GM18505 (cell line): ENCODE results near the gene RSPH1.

ENCODE experiments used
- ATAC-seq: cut with Tn5 transposase; IDR thresholded peaks from one replicate; pipeline ENCODE4 v1.9.1; 2021; ENCODE audit not compliant: unreplicated experiment
- POLR2A ChIP-seq: IDR thresholded peaks from 4 replicates; pipeline ENCODE4 v1.6.1; 2011; ENCODE audit warnings: borderline replicate concordance; ENCODE audit not compliant: insufficient read depth, insufficient read length; ENCODE audit errors: extremely low read depth

Gene RSPH1

DNA sequence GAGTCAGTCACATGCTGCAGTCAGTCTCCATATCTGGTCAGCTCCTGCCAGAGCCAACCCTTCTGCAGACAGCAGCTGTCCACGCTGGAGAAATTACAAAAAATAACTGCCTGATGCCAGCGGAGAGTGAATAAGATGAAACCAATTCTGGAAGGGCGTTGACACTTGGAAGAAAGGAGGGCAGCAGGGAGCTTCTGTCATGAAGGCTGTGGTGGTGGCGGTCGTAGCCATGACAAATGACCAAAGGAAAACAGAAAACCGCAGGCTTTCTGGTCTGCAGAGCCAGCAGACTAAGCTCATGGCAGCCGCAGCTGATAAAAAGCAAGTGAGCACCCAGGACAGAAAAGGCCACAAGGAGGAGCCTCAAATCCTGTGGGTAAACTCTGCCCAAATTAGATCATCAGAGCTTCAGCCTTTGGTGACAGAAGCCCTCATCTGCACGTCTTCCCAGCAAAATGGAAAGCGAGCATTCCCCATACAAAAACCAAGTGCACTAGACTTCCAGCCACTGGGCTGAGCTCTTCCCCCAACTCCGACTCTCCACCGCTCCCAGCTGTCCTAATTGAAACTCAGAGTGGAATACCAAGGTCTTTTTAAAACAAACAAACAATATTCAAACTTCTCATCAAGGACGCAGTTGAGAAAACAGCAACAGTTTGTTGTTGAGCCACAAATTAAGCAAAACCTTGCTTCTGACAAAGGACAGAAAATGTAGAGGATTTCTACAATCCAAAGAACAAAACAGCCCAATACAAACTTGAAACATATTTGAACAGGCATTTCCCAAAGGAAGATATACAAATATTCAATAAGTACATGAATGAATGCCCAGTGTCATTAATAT is 28.7 kb downstream of the RSPH1 start:
- ATAC-seq = no peak
- TF ChIP-seq POLR2A = no peak

DNA sequence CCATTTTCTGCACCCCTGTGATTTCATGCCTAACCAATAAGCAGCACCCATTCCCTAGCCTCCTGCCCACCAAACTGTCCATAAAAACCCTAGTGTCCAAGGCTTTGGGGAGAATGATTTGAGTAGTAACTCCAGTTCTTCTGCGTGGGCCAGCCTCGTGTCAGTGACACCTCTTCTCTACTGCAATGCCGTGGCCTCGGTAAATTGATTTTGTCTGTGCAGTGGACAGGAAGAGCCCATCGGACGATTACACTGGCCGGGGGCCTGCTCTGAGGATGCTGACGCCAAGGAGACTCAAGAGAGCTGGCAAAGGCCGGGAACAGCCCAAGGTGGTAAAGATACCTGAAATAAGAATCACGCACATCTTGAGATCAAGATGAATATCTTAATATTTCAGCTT is 29.3 kb downstream of the RSPH1 start:
- no peak for ATAC-seq
- no peak for TF ChIP-seq POLR2A

DNA sequence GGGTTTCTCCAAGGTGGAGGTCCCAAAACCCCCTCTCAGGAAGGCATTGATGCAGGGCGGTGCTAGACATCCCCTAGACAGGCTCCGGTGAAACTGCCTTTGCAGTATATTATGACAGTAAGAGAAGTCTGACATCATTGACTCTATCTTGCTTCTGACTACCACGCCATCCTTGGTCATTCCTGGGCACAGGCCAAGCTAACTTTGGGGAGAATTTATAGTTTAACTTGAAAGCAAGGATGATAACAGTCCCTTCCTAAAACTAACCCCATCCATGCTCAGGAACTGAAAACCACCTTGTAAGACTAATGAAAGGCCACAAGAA is 30.3 kb downstream of the RSPH1 start:
- no peak for TF ChIP-seq POLR2A
- ATAC-seq = no peak

DNA sequence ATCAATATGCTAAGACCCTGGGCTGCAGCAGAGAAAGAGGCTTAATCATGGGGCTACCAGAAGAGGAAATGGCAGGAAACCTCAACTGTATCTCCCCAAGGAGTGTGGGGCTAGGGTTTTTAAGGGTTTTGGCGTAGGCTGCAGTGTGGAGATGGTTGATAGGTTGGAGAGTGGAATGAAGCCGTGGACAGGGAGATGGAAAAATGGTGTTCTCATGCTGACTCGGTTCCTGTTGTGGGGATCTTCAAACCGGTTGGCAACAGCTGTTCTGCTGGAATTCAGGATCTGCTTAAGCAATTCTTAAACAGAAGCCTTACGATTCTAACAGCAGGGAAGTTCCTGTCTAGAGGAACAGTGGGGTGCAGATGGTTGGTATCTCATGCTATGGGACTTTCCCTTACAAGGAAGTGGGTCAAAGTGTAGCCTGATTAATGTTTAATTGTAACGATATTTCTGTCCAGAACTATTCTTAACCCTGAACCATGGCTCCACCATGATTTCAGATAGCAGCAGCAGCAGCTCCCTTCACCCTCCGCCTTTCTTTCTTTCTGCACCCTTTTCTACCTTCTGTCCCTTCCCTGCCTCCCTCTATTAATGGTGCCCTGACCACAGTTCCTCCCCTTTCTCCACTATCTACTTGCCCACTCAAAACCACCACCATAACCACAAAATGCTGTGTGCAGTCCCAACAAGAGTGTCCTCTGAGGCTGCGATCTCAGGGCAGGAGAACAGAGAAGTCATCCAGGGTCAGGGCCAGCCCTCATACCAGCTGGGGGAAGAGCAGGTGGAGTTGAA is 30.8 kb downstream of the RSPH1 start:
- ATAC-seq = no peak
- no peak for TF ChIP-seq POLR2A

DNA sequence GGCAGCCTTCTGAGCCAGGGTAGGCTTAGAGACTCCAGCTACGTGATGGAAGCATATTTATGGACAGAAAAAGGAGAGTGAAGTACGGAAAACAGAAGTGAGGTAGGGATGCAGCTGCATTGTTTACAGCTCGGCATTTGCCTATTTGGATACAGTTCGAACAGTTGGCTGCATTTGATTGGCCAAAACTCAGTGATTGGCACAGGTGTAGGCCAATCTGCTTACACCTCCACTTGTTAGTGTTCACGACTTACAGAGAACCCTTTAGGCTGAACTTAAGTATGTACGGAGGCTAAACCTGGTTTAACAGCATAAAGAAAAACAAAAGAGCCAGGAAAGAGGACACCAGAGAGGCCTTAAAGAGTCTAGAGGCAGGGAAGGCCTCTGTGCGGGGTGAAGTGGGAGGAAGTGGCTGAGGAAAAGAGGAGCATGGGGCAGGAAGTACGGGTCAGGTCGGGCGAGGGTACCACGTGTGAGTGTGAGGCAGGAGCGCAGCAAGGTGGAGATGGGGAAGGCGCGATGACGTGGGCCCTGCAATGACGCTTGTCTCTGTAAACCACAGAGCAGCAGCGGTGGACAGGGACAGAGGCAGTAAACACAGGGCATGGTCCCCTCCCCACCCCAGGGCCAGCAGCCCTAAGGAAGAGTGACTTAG is 32.0 kb downstream of the RSPH1 start:
- ATAC-seq = no peak

DNA sequence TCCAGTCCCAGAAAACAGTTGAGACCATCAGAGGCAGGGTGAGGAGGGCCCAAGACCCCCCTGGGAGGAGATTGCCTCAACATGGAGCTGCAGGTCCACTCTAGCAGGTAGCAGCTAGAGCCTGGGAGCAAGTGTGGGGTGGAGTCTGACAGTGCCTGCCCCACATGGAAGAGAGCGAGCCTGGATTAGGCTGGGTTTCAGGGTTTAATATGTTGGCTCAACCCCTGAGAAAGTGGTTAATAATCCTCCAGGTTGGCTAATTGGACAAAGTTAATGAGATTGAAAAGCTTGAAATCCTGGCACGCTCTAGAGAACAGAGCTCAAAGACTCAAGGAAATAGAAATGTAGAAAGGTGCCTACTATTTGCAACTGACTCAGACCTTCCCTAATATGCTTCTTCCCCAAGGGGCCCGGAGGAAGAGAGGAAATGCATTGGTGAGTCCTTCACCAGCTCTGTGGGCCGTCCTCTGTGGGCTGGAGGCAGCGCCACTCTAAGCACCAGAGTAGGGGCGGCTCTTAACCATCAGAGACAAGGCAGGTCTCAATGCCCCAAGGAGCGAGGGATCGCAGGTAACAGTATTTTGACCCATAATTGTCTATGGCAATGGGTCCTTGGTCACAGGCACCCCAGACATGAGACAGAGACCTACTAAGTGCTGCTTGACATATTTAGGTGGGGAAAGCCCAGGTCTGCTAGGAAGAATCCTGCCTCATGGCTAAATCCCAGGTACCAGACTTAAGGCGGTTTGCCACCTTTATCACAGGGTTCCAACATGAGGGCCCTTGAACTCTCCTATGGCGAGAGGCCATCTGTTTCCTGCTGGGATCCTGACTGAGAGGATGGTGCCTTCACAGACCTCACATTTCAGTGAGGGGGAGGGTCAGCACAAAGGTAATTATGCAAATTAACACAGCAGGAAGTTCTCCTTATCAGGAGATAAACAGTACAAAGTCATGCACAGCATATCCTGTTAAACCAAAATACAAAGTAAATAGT is 33.8 kb downstream of the RSPH1 start:
- ATAC-seq = no peak
- no peak for TF ChIP-seq POLR2A

More for the DNA sequence above, 32.0 kb downstream of the RSPH1 start:
- TF ChIP-seq POLR2A = no peak

DNA sequence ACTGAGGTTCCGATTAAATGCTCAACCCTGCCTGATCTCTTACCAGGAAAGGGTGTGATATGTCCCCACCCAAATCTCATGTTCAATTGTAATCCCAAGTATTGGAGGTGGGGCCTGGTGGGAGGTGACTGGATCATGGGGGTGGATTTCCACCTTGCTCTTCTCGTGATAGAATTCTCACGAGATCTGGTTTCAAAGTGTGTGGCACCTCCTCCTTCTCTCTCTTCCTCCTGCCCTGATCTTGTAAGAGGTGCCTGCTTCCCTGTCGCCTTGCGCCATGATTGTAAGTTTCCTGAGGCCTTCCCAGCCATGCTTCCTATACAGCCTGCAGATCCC is 34.9 kb downstream of the RSPH1 start:
- ATAC-seq = no peak
- no peak for TF ChIP-seq POLR2A

DNA sequence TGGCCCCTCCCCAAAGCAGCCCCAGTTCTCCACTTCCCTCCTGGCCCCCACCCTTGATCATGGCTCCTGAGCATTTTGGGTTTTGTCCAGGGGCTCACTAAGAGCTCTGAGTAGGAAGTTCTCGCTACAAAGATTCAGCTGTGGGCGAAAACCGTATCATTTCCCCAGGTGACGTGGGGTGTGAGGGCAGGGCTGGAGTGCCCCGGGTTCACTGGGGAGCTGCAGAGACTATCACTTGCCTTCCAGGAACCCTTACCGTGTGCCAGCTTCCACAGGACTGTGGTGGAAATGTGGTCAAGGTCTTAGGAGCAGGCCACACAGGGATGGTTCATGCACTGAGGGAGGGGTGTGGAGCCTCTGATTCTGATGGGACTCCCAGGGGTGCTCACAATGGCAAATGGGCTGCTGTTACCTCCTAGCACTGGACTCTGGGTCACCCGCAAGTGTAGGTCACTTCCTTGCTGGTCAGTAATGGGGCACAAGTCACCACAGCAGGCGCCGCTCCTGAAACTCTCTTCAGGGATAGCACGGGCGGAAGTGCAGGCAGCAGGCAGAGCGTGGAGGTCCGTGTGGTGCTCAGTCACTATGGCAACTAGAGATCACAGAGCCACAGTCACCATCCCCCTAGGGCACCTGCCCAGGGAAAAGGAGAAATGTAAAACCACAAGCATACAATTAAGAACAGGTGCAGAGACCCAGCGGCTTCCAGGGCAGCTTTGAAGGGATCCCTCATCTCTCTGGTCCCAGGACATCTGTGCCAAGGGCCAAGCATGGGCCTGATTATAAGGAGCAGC is 35.4 kb downstream of the RSPH1 start:
- peak; percentile 54 for ATAC-seq
- TF ChIP-seq POLR2A = no peak

DNA sequence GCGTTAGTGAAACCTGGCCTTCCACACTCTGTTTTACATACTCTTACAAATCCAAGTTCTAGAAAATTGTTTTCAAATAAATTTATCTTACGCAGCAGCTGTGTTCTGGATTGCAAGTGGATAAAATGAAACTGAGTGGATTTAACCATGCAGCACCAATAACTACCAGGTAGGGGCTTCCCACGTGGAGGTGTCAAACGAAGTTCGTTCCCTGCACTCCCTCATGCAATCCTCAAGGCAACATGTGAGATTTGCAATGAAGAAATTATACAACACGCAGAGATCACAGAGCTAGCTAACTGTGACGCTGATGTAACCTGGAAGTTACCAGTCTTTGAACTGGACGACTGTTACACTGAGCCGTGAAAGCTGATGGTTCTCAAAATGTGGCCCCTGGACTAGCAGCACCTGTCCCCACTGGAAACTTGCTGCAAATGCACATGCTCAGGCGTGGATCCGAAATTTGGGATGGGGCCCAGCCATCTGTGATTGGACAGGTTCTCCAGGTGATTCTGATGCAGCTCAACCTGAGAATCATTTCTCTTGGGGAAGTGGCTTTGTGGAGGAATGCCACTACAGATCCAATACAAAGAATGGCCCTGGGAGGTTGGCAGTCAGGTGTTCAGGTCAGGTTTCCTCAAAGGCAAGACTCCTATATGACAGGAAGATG is 36.3 kb downstream of the RSPH1 start:
- ATAC-seq = no peak
- TF ChIP-seq POLR2A = no peak

DNA sequence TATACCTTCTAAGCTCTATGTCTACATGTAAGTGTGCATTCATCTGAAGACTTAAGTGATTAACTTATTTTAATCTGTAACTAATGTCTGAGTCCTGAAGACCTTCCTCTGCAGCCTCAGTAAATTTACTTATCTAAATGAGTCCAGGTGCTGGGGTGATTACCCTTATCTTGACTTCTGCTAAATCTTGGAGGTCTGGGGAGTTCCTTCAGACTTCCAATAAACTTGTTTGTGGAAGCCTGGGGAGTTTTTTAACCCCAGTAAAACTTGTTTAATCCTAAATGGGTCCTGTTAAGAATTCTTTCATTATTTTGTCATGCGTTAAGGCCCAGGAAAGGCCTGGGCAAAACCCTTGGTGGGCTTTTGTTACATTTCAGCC is 37.0 kb downstream of the RSPH1 start:
- no peak for TF ChIP-seq POLR2A
- no peak for ATAC-seq

DNA sequence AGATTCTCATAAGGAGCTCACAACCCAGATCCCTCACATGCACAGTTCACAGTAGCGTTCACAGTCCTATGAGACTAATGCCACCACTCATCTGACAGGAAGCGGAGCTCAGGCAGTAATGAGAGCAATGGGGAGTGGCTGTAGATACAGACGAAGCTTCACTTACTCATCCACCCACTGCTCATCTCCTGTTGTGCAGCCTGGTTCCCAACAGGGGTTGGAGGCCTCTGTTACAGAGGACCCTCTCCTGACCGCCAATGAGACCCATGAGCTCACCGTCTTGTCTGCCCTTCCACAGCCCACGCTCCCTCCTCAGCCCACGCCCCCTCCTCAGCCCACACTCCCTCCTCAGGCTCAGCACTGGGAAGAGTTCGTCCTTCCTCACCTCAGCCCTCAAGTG is 39.6 kb downstream of the RSPH1 start:
- no peak for ATAC-seq
- TF ChIP-seq POLR2A = no peak
